GM23338 (cell line): ENCODE data around the gene CELF2. TPM values are rescaled to one million over a fixed set of nuclear protein-coding genes. Genes with fewer than 3 reads are reported as not detected.

ENCODE experiments used
- ATAC-seq: fragments of 200-7000 bp; cut with Tn5 transposase; 3 replicates; pipeline ENCODE4 v1.9.1; 2020
- DNase-seq: peaks from one replicate; pipeline ENCODE4 v3.0.0-alpha.2; 2015; ENCODE audit warnings: low spot score
- H2AFZ ChIP-seq: fragments of 200-600 bp; sonication (generic); 2 replicates; pipeline ENCODE4 v1.8.0; 2016; ENCODE audit warnings: antibody characterized with exemption, mild to moderate bottlenecking, moderate library complexity
- H3F3A ChIP-seq: fragments of 200-600 bp; sonication (generic); replicated peaks from 2 replicates; pipeline ENCODE4 v1.8.0; 2017; ENCODE audit warnings: antibody characterized with exemption, mixed run types, low read depth
- H3K27ac ChIP-seq: fragments of 200-600 bp; sonication (generic); 2 replicates; pipeline ENCODE4 v1.6.1; 2016; ENCODE audit warnings: low read depth
- H3K27me3 ChIP-seq: fragments of 200-600 bp; sonication (generic); 2 replicates; pipeline ENCODE4 v1.8.0; 2016; ENCODE audit warnings: mild to moderate bottlenecking, mixed run types, moderate library complexity; ENCODE audit not compliant: insufficient read depth
- H3K36me3 ChIP-seq: fragments of 200-600 bp; sonication (generic); 2 replicates; pipeline ENCODE4 v1.8.0; 2016; ENCODE audit warnings: mild to moderate bottlenecking; ENCODE audit not compliant: insufficient read depth
- H3K4me1 ChIP-seq: fragments of 200-600 bp; sonication (generic); 2 replicates; pipeline ENCODE4 v1.8.0; 2016; ENCODE audit warnings: mild to moderate bottlenecking, moderate library complexity; ENCODE audit not compliant: insufficient read depth
- H3K4me2 ChIP-seq: fragments of 200-600 bp; sonication (generic); 2 replicates; pipeline ENCODE4 v1.7.1; 2017; ENCODE audit warnings: mixed run types
- H3K4me3 ChIP-seq: fragments of 200-600 bp; sonication (generic); 2 replicates; pipeline ENCODE4 v1.6.1; 2016; ENCODE audit warnings: mixed run types
- H3K79me2 ChIP-seq: fragments of 200-600 bp; sonication (generic); replicated peaks from 2 replicates; pipeline ENCODE4 v1.8.0; 2017; ENCODE audit warnings: mild to moderate bottlenecking; ENCODE audit not compliant: insufficient read depth
- H3K9me2 ChIP-seq: fragments of 200-600 bp; sonication (generic); 2 replicates; pipeline ENCODE4 v1.8.0; 2017; ENCODE audit not compliant: insufficient read depth
- H4K20me1 ChIP-seq: fragments of 200-600 bp; sonication (generic); replicated peaks from 2 replicates; pipeline ENCODE4 v1.8.0; 2017; ENCODE audit warnings: mild to moderate bottlenecking; ENCODE audit not compliant: insufficient read depth
- H3K27ac Mint-ChIP-seq: 2 replicates; pipeline ENCODE4 v1.8.0; 2020; ENCODE audit warnings: inconsistent platforms, mild to moderate bottlenecking, moderate library complexity, mixed read lengths
- H3K27me3 Mint-ChIP-seq: 3 replicates; pipeline ENCODE4 v1.8.0; 2022; ENCODE audit warnings: low read depth, mild to moderate bottlenecking, moderate library complexity, mixed read lengths, inconsistent platforms; ENCODE audit not compliant: insufficient read depth, poor library complexity
- H3K36me3 Mint-ChIP-seq: 3 replicates; pipeline ENCODE4 v1.8.0; 2021; ENCODE audit warnings: low read depth, mild to moderate bottlenecking, inconsistent platforms, moderate library complexity, mixed read lengths
- H3K4me1 Mint-ChIP-seq: 3 replicates; pipeline ENCODE4 v1.8.0; 2020; ENCODE audit warnings: mild to moderate bottlenecking, inconsistent platforms, mixed read lengths
- H3K4me3 Mint-ChIP-seq: 3 replicates; pipeline ENCODE4 v1.8.0; 2021; ENCODE audit warnings: moderate library complexity, mild to moderate bottlenecking, inconsistent platforms, mixed read lengths
- H3K9me3 Mint-ChIP-seq: 3 replicates; pipeline ENCODE4 v1.8.0; 2020; ENCODE audit warnings: moderate library complexity, mild to moderate bottlenecking, inconsistent platforms, mixed read lengths
- CREB1 ChIP-seq: fragments of 250-450 bp; sonication (Bioruptor Pico); IDR thresholded peaks from 2 replicates; pipeline ENCODE4 v1.5.0; 2020; ENCODE audit warnings: low read depth, mild to moderate bottlenecking, moderate library complexity
- EZH2 ChIP-seq: fragments of 200-600 bp; sonication (generic); IDR thresholded peaks from one replicate; pipeline ENCODE4 v1.8.0; 2017; ENCODE audit warnings: antibody characterized with exemption, mild to moderate bottlenecking, low read depth; ENCODE audit not compliant: unreplicated experiment
- EZH2phosphoT487 ChIP-seq: fragments of 200-600 bp; sonication (generic); IDR thresholded peaks from one replicate; pipeline ENCODE4 v1.8.1; 2018; ENCODE audit warnings: antibody characterized with exemption; ENCODE audit not compliant: unreplicated experiment
- JUNB ChIP-seq: IDR thresholded peaks from one replicate; pipeline ENCODE4 v1.6.1; 2016; ENCODE audit warnings: antibody characterized with exemption; ENCODE audit not compliant: unreplicated experiment
- NANOG ChIP-seq: IDR thresholded peaks from 2 replicates; pipeline ENCODE4 v1.6.1; 2016; ENCODE audit warnings: antibody characterized with exemption, borderline replicate concordance
- POLR2AphosphoS5 ChIP-seq: IDR thresholded peaks from 2 replicates; pipeline ENCODE4 v1.6.1; 2016; ENCODE audit warnings: antibody characterized with exemption, low read depth
- REST ChIP-seq: IDR thresholded peaks from one replicate; pipeline ENCODE4 v1.6.1; 2018; ENCODE audit warnings: antibody characterized with exemption; ENCODE audit not compliant: unreplicated experiment
- STAT1 ChIP-seq: IDR thresholded peaks from one replicate; pipeline ENCODE4 v1.6.1; 2016; ENCODE audit warnings: antibody characterized with exemption; ENCODE audit not compliant: unreplicated experiment
- ZNF114 ChIP-seq: fragments of 250-450 bp; sonication (Bioruptor Pico); IDR thresholded peaks from 2 replicates; pipeline ENCODE4 v1.5.0; 2020; ENCODE audit warnings: mild to moderate bottlenecking, moderate library complexity
- ZNF331 ChIP-seq: fragments of 250-450 bp; sonication (Bioruptor Pico); IDR thresholded peaks from 2 replicates; pipeline ENCODE4 v1.5.0; 2020; ENCODE audit warnings: low read depth, mild to moderate bottlenecking, moderate library complexity
- polyA plus RNA-seq: library from polyadenylated mRNA; unstranded; fragments of >200 nt; fragmentation: Nextera tagmentation; extraction: Ambion mirVana; gene quantifications from 2 replicates; pipeline ENCODE4 v1.2.1, GENCODE V29; 2016
- total RNA-seq: library from RNA; depleted of rRNA; stranded (reverse); fragments of >200 nt; shearing (Covaris generic); gene quantifications from 2 replicates; pipeline ENCODE4 v1.2.3, GENCODE V29; 2014
- TF ChIP-seq, protein P1 (sequence below): fragments of 250-450 bp; sonication (Bioruptor Pico); IDR thresholded peaks from 2 replicates; pipeline ENCODE4 v1.5.0; 2020; ENCODE audit warnings: mild to moderate bottlenecking, moderate library complexity
- TF ChIP-seq, protein P2 (sequence below), 2 experiments: fragments of 200-600 bp in 1 of 2; sonication (generic) in 1 of 2; conservative IDR thresholded peaks; 2 replicates each; pipeline versions ENCODE4 v1.5.1 to v1.6.1; 2016 to 2017; ENCODE audit warnings: antibody characterized with exemption in 2 of 2, low read depth in 2 of 2, mild to moderate bottlenecking in 2 of 2, moderate library complexity in 1 of 2
- TF ChIP-seq, protein P3 (sequence below): IDR thresholded peaks from 2 replicates; pipeline ENCODE4 v1.6.1; 2016; ENCODE audit warnings: antibody characterized with exemption

The CELF2 gene
- total and polyA plus RNA-seq, 2 experiments from 2014 or later: 18.1 to 22.5 TPM

GRCh38 chr10:11313463-11313862, 295.8 kb downstream of the CELF2 start (continued):
- TF ChIP-seq REST: no peak

DNA sequence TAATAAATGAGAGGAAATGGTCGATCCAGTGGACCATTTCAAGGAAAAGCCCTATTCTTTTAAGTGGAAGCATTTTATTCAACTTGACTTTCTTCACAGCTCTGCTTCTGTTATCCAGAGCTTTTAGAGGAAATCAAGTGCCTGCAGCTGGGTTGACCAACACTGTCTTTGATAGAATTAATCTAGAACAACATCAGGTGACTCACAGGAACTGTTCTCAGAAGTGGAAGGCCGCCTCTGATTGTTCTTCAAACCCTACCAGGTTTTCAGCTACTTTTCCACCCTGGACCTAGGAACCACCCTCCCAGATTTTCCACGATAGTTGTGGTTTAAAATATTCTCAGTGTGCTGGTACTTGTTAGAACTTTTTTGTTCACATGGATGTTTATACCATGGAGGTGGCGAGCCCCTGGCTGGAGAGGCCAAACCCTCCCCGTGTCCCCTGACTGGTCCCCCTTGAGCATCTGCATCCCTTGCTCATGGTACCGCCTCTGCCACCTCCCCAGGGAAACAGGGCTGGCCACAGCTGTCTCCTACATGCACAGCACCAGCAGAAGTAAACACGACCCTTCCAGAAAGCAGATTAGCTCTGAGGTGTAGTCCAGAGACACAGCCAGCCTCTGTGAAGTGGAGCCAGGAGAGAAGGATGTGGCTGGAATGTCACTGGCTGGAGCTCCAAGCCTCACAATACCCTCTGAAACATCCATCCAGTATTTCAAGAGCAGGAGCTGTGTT, 300.4 kb downstream of the CELF2 start:
- no peak for TF ChIP-seq EZH2phosphoT487
- TF ChIP-seq CREB1: no peak
- TF ChIP-seq NANOG: no peak
- TF ChIP-seq, protein P1, sequence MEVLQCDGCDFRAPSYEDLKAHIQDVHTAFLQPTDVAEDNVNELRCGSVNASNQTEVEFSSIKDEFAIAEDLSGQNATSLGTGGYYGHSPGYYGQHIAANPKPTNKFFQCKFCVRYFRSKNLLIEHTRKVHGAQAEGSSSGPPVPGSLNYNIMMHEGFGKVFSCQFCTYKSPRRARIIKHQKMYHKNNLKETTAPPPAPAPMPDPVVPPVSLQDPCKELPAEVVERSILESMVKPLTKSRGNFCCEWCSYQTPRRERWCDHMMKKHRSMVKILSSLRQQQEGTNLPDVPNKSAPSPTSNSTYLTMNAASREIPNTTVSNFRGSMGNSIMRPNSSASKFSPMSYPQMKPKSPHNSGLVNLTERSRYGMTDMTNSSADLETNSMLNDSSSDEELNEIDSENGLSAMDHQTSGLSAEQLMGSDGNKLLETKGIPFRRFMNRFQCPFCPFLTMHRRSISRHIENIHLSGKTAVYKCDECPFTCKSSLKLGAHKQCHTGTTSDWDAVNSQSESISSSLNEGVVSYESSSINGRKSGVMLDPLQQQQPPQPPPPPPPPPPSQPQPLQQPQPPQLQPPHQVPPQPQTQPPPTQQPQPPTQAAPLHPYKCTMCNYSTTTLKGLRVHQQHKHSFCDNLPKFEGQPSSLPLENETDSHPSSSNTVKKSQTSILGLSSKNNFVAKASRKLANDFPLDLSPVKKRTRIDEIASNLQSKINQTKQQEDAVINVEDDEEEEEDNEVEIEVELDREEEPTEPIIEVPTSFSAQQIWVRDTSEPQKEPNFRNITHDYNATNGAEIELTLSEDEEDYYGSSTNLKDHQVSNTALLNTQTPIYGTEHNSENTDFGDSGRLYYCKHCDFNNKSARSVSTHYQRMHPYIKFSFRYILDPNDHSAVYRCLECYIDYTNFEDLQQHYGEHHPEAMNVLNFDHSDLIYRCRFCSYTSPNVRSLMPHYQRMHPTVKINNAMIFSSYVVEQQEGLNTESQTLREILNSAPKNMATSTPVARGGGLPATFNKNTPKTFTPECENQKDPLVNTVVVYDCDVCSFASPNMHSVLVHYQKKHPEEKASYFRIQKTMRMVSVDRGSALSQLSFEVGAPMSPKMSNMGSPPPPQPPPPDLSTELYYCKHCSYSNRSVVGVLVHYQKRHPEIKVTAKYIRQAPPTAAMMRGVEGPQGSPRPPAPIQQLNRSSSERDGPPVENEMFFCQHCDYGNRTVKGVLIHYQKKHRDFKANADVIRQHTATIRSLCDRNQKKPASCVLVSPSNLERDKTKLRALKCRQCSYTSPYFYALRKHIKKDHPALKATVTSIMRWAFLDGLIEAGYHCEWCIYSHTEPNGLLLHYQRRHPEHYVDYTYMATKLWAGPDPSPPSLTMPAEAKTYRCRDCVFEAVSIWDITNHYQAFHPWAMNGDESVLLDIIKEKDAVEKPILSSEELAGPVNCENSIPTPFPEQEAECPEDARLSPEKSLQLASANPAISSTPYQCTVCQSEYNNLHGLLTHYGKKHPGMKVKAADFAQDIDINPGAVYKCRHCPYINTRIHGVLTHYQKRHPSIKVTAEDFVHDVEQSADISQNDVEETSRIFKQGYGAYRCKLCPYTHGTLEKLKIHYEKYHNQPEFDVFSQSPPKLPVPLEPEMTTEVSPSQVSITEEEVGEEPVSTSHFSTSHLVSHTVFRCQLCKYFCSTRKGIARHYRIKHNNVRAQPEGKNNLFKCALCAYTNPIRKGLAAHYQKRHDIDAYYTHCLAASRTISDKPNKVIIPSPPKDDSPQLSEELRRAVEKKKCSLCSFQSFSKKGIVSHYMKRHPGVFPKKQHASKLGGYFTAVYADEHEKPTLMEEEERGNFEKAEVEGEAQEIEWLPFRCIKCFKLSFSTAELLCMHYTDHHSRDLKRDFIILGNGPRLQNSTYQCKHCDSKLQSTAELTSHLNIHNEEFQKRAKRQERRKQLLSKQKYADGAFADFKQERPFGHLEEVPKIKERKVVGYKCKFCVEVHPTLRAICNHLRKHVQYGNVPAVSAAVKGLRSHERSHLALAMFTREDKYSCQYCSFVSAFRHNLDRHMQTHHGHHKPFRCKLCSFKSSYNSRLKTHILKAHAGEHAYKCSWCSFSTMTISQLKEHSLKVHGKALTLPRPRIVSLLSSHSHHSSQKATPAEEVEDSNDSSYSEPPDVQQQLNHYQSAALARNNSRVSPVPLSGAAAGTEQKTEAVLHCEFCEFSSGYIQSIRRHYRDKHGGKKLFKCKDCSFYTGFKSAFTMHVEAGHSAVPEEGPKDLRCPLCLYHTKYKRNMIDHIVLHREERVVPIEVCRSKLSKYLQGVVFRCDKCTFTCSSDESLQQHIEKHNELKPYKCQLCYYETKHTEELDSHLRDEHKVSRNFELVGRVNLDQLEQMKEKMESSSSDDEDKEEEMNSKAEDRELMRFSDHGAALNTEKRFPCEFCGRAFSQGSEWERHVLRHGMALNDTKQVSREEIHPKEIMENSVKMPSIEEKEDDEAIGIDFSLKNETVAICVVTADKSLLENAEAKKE: no peak
- no peak for TF ChIP-seq ZNF114 (CRISPR knock-in tag)
- TF ChIP-seq POLR2AphosphoS5: no peak
- TF ChIP-seq STAT1: no peak
- TF ChIP-seq, protein P2, sequence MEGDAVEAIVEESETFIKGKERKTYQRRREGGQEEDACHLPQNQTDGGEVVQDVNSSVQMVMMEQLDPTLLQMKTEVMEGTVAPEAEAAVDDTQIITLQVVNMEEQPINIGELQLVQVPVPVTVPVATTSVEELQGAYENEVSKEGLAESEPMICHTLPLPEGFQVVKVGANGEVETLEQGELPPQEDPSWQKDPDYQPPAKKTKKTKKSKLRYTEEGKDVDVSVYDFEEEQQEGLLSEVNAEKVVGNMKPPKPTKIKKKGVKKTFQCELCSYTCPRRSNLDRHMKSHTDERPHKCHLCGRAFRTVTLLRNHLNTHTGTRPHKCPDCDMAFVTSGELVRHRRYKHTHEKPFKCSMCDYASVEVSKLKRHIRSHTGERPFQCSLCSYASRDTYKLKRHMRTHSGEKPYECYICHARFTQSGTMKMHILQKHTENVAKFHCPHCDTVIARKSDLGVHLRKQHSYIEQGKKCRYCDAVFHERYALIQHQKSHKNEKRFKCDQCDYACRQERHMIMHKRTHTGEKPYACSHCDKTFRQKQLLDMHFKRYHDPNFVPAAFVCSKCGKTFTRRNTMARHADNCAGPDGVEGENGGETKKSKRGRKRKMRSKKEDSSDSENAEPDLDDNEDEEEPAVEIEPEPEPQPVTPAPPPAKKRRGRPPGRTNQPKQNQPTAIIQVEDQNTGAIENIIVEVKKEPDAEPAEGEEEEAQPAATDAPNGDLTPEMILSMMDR (conservative IDR thresholded peaks at IDR 0.05; ENCODE audit: low read depth in 2 of 2): no peak
- TF ChIP-seq ZNF331 (CRISPR knock-in tag): no peak
- TF ChIP-seq JUNB: no peak
- TF ChIP-seq, protein P3, sequence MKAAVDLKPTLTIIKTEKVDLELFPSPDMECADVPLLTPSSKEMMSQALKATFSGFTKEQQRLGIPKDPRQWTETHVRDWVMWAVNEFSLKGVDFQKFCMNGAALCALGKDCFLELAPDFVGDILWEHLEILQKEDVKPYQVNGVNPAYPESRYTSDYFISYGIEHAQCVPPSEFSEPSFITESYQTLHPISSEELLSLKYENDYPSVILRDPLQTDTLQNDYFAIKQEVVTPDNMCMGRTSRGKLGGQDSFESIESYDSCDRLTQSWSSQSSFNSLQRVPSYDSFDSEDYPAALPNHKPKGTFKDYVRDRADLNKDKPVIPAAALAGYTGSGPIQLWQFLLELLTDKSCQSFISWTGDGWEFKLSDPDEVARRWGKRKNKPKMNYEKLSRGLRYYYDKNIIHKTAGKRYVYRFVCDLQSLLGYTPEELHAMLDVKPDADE: no peak
- TF ChIP-seq EZH2: no peak
- no peaks in the 10 kb centered on the region for H3K27me3 ChIP-seq
- H3K27ac Mint-ChIP-seq: no peak overlapping the region
- H3K9me3 Mint-ChIP-seq: no peaks in the 10 kb centered on the region
- no peaks in the 10 kb centered on the region; the same call in 1 of the 2 replicates for H3K36me3 ChIP-seq
- no peaks in the 10 kb centered on the region for H3K4me1 ChIP-seq
- H3K4me2 ChIP-seq: no peak overlapping the region
- H4K20me1 ChIP-seq: no peaks in the 10 kb centered on the region
- no peak overlapping the region for H2AFZ ChIP-seq
- no peak overlapping the region for H3K4me3 ChIP-seq
- H3K27ac ChIP-seq: no peak overlapping the region
- peaks cover 2% of the 10 kb centered on the region for H3K27me3 Mint-ChIP-seq
- H3K36me3 Mint-ChIP-seq: peaks cover 3% of the 10 kb centered on the region; the same call in 1 of the 3 replicates
- H3F3A ChIP-seq: no peaks in the 10 kb centered on the region
- H3K4me1 Mint-ChIP-seq: no peaks in the 10 kb centered on the region; the same call in 2 of the 3 replicates
- DNase-seq: no peak
- no peaks in the 10 kb centered on the region for H3K79me2 ChIP-seq
- H3K4me3 Mint-ChIP-seq: no peak overlapping the region
- H3K9me2 ChIP-seq: no peaks in the 10 kb centered on the region
- ATAC-seq: no peak
